Neural cell (in vitro differentiated cells): ENCODE data around the gene RGS9. TPM values are rescaled to one million over a fixed set of nuclear protein-coding genes. Genes with fewer than 3 reads are reported as not detected.

ENCODE experiments used
- H2AFZ ChIP-seq: fragments of 200-600, 300-800 bp; sonication (generic), shearing (Covaris generic); 2 replicates; pipeline ENCODE4 v1.6.0; 2014; ENCODE audit warnings: low read depth, mild to moderate bottlenecking, antibody characterized with exemption, low read length, moderate library complexity
- H3F3A ChIP-seq: fragments of 200-600 bp; shearing (Covaris generic); 2 replicates; pipeline ENCODE4 v1.6.1; 2016; ENCODE audit warnings: mild to moderate bottlenecking, moderate library complexity, mixed read lengths, antibody characterized with exemption, low read length; ENCODE audit not compliant: insufficient read depth, poor library complexity, severe bottlenecking
- H3K27ac ChIP-seq: fragments of 200-600, 300-800 bp; sonication (generic), shearing (Covaris generic); 2 replicates; pipeline ENCODE4 v1.5.1; 2014; ENCODE audit warnings: mild to moderate bottlenecking, low read length, moderate library complexity
- H3K27me3 ChIP-seq: fragments of 300-800, 200-600 bp; sonication (generic), shearing (Covaris generic); 2 replicates; pipeline ENCODE4 v1.6.0; 2014; ENCODE audit warnings: mild to moderate bottlenecking, low read depth, low read length, moderate library complexity; ENCODE audit not compliant: insufficient read depth
- H3K36me3 ChIP-seq: fragments of 300-800, 200-600 bp; sonication (generic), shearing (Covaris generic); 2 replicates; pipeline ENCODE4 v1.5.1; 2014; ENCODE audit warnings: mild to moderate bottlenecking, antibody characterized with exemption, low read length, moderate library complexity; ENCODE audit not compliant: insufficient read depth
- H3K4me2 ChIP-seq: fragments of 300-800, 200-600 bp; sonication (generic), shearing (Covaris generic); 2 replicates; pipeline ENCODE4 v1.6.0; 2014; ENCODE audit warnings: mild to moderate bottlenecking, low read length
- H3K4me3 ChIP-seq: fragments of 300-800, 200-600 bp; sonication (generic), shearing (Covaris generic); 2 replicates; pipeline ENCODE4 v1.5.1; 2014; ENCODE audit warnings: mild to moderate bottlenecking, low read length, moderate library complexity
- H3K79me2 ChIP-seq: fragments of 200-600 bp; shearing (Covaris generic); replicated peaks from 2 replicates; pipeline ENCODE4 v1.6.0; 2014; ENCODE audit warnings: mild to moderate bottlenecking, low read length, moderate library complexity; ENCODE audit not compliant: insufficient read depth
- H3K9ac ChIP-seq: fragments of 300-800, 200-600 bp; sonication (generic), shearing (Covaris generic); 2 replicates; pipeline ENCODE4 v1.6.1; 2016; ENCODE audit warnings: mild to moderate bottlenecking, low read length, mixed read lengths
- H3K9me2 ChIP-seq: fragments of 200-600 bp; shearing (Covaris generic); 2 replicates; pipeline ENCODE4 v1.6.1; 2016; ENCODE audit warnings: mild to moderate bottlenecking, low read length, mixed read lengths; ENCODE audit not compliant: insufficient read depth
- H3K9me3 ChIP-seq: fragments of 200-600, 300-800 bp; sonication (generic), shearing (Covaris generic); 2 replicates; pipeline ENCODE4 v1.6.1; 2016; ENCODE audit warnings: mild to moderate bottlenecking, mixed run types, low read length, moderate library complexity, mixed read lengths
- H4K20me1 ChIP-seq: fragments of 200-600 bp; shearing (Covaris generic); 2 replicates; pipeline ENCODE4 v1.6.1; 2016; ENCODE audit warnings: mild to moderate bottlenecking, mixed run types; ENCODE audit not compliant: insufficient read depth
- EP300 ChIP-seq: fragments of 450-650 bp; conservative IDR thresholded peaks from 2 replicates; pipeline ENCODE4 v1.6.1; 2014; ENCODE audit warnings: antibody characterized with exemption, mild to moderate bottlenecking, moderate library complexity; ENCODE audit not compliant: poor library complexity, severe bottlenecking
- EZH2 ChIP-seq: fragments of 200-600, 300-800 bp; shearing (Covaris generic), sonication (generic); IDR thresholded peaks from 2 replicates; pipeline ENCODE4 v1.6.1; 2014; ENCODE audit warnings: antibody characterized with exemption, low read length, borderline replicate concordance, mild to moderate bottlenecking; ENCODE audit not compliant: insufficient read depth, poor library complexity, severe bottlenecking
- MXI1 ChIP-seq: fragments of 450-650 bp; conservative IDR thresholded peaks from 2 replicates; pipeline ENCODE4 v1.6.1; 2014; ENCODE audit warnings: antibody characterized with exemption, mild to moderate bottlenecking; ENCODE audit not compliant: poor library complexity, severe bottlenecking
- POLR2AphosphoS5 ChIP-seq: IDR thresholded peaks from 2 replicates; pipeline ENCODE4 v1.6.1; 2012
- RAD21 ChIP-seq: fragments of 450-650 bp; conservative IDR thresholded peaks from 2 replicates; pipeline ENCODE4 v1.6.1; 2014; ENCODE audit warnings: antibody characterized with exemption, mild to moderate bottlenecking, moderate library complexity
- SMC3 ChIP-seq: fragments of 450-650 bp; conservative IDR thresholded peaks from 2 replicates; pipeline ENCODE4 v1.6.1; 2014; ENCODE audit warnings: antibody characterized with exemption, mild to moderate bottlenecking, moderate library complexity; ENCODE audit not compliant: poor library complexity
- TAF1 ChIP-seq: IDR thresholded peaks from 2 replicates; pipeline ENCODE4 v1.6.1; 2012; ENCODE audit warnings: low read depth
- polyA plus RNA-seq: library from polyadenylated mRNA; depleted of rRNA; stranded (reverse); fragments of >200 nt; gene quantifications from 2 replicates; pipeline ENCODE4 v1.2.3, GENCODE V29; 2014
- TF ChIP-seq, protein P1 (sequence below): fragments of 450-650 bp; IDR thresholded peaks from 2 replicates; pipeline ENCODE4 v1.5.1; 2014; ENCODE audit warnings: antibody characterized with exemption, mild to moderate bottlenecking, moderate library complexity; ENCODE audit not compliant: poor library complexity, severe bottlenecking
- TF ChIP-seq, protein P2 (sequence below): IDR thresholded peaks from 2 replicates; pipeline ENCODE4 v1.6.1; 2012; ENCODE audit warnings: borderline replicate concordance

The RGS9 gene
- polyA plus RNA-seq, 1 donor from 2014 or later, result 6.8 TPM

DNA sequence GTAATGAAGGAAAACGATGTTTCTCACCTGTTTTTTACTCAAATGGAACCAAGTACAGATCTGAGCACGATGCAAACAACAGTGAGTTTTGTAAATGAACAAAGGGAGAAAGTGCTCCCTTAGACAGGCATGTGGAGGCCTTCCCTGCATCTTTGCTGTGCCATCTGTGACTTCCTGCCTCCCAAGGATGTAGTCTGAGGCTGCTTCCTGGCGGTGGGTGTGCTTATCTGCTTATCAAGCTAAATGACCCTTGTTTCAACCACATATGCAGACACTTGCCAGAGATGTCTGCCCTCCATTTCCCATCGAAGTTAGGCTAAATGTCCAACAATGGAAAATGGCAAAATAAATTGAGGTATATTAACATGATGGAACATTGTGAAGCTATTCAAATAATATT is 34.6 kb downstream of the RGS9 start:
- Histone ChIP-seq H3F3A (no peaks in the 10 kb centered on the region), H3K79me2 (no peaks in the 10 kb centered on the region), H2AFZ (no peak overlapping the region), H3K27ac (no peak overlapping the region), H3K9me3 (no peaks in the 10 kb centered on the region), H4K20me1 (no peaks in the 10 kb centered on the region), H3K36me3 (no peaks in the 10 kb centered on the region), H3K9me2 (no peaks in the 10 kb centered on the region), H3K4me2 (no peak overlapping the region), H3K9ac (no peak overlapping the region), H3K4me3 (no peak overlapping the region), H3K27me3 (no peaks in the 10 kb centered on the region)
- TF ChIP-seq, protein P1, sequence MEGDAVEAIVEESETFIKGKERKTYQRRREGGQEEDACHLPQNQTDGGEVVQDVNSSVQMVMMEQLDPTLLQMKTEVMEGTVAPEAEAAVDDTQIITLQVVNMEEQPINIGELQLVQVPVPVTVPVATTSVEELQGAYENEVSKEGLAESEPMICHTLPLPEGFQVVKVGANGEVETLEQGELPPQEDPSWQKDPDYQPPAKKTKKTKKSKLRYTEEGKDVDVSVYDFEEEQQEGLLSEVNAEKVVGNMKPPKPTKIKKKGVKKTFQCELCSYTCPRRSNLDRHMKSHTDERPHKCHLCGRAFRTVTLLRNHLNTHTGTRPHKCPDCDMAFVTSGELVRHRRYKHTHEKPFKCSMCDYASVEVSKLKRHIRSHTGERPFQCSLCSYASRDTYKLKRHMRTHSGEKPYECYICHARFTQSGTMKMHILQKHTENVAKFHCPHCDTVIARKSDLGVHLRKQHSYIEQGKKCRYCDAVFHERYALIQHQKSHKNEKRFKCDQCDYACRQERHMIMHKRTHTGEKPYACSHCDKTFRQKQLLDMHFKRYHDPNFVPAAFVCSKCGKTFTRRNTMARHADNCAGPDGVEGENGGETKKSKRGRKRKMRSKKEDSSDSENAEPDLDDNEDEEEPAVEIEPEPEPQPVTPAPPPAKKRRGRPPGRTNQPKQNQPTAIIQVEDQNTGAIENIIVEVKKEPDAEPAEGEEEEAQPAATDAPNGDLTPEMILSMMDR, result no peak
- TF ChIP-seq EZH2 (no peak), EP300 (no peak), SMC3 (no peak), POLR2AphosphoS5 (no peak), RAD21 (no peak), TAF1 (no peak), MXI1 (no peak)
- TF ChIP-seq, protein P2, sequence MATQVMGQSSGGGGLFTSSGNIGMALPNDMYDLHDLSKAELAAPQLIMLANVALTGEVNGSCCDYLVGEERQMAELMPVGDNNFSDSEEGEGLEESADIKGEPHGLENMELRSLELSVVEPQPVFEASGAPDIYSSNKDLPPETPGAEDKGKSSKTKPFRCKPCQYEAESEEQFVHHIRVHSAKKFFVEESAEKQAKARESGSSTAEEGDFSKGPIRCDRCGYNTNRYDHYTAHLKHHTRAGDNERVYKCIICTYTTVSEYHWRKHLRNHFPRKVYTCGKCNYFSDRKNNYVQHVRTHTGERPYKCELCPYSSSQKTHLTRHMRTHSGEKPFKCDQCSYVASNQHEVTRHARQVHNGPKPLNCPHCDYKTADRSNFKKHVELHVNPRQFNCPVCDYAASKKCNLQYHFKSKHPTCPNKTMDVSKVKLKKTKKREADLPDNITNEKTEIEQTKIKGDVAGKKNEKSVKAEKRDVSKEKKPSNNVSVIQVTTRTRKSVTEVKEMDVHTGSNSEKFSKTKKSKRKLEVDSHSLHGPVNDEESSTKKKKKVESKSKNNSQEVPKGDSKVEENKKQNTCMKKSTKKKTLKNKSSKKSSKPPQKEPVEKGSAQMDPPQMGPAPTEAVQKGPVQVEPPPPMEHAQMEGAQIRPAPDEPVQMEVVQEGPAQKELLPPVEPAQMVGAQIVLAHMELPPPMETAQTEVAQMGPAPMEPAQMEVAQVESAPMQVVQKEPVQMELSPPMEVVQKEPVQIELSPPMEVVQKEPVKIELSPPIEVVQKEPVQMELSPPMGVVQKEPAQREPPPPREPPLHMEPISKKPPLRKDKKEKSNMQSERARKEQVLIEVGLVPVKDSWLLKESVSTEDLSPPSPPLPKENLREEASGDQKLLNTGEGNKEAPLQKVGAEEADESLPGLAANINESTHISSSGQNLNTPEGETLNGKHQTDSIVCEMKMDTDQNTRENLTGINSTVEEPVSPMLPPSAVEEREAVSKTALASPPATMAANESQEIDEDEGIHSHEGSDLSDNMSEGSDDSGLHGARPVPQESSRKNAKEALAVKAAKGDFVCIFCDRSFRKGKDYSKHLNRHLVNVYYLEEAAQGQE, result no peak

DNA sequence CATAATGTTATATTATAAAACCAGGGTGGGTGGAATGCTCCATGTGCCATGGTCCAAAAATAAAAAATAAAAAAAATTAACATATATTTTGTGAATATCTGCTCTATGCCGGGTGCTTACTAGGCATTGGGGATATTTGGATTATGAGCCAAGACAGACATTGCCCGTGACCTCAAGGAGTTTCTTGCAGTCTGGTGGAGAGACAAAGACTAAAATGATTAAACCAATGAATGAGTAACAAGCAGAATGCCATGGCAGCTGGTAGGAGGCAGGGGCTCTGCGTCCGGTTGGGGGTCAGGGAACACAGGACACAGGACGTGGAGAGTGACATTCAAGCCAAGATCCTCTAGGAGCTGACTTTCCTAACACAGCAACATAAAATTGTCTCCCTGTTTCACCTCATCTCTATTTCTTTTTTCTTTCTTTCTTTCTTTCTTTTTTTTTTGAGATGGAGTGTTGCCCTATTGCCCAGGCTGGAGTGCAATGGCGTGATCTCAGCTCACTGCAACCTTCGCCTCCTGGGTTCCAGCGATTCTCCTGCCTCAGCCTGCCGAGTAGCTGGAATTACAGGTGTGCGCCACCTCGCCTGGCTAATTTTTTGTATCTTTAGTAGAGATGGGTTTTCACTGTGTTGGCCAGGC is 35.4 kb downstream of the RGS9 start:
- Histone ChIP-seq H3K9ac (no peak overlapping the region), H3K27me3 (no peaks in the 10 kb centered on the region), H3F3A (no peaks in the 10 kb centered on the region), H3K27ac (no peak overlapping the region), H3K4me3 (no peak overlapping the region), H3K4me2 (no peak overlapping the region), H2AFZ (no peak overlapping the region), H3K36me3 (no peaks in the 10 kb centered on the region), H3K9me3 (no peaks in the 10 kb centered on the region), H3K79me2 (no peaks in the 10 kb centered on the region), H4K20me1 (no peaks in the 10 kb centered on the region), H3K9me2 (no peaks in the 10 kb centered on the region)
- TF ChIP-seq RAD21, result no peak
- TF ChIP-seq, protein P1, result no peak
- TF ChIP-seq MXI1, result no peak
- no peak for TF ChIP-seq POLR2AphosphoS5
- no peak for TF ChIP-seq TAF1
- TF ChIP-seq, protein P2, result no peak
- no peak for TF ChIP-seq EZH2
- TF ChIP-seq EP300, result no peak
- no peak for TF ChIP-seq SMC3
